NCI-H69 (cell line): Measurements from ENCODE around the gene ARL6.
"Not testable (repeated sequence)": the region's sequence is repeated elsewhere in the genome, so short reads cannot be mapped to it uniquely, and the experiment has no call there.

Experiments used
- DNase-seq: peaks from one replicate; lab custom pipeline; 2025; lab: John Stamatoyannopoulos, UW

Gene ARL6

GRCh38 chr3:97821287-97821773, 56.8 kb downstream of the ARL6 start:
- peak; percentile 86 for DNase-seq

- DNase-seq = peak; percentile 92
Measured at GRCh38 chr3:97821774-97822358, 57.3 kb downstream of the ARL6 start, which contains the start of gene CRYBG3. Gene CRYBG3, plus strand, starts transcription at chr3:97822011. Its CDS starts 196 bp downstream, at chr3:97822207.

- DNase-seq = peak; percentile 65
Measured at GRCh38 chr3:97822359-97822775, 57.8 kb downstream of the ARL6 start.

GRCh38 chr3:97823046-97824004, 58.8 kb downstream of the ARL6 start:
- peak; percentile 44 for DNase-seq

- no peak for DNase-seq
Measured at GRCh38 chr3:97825101-97825500, 60.5 kb downstream of the ARL6 start.

- DNase-seq = no peak
Measured at GRCh38 chr3:97827741-97828471, 63.3 kb downstream of the ARL6 start.

- peak; percentile 8 for DNase-seq
Measured at GRCh38 chr3:97829198-97829597, 64.6 kb downstream of the ARL6 start.

- DNase-seq = no peak
Measured at GRCh38 chr3:97830638-97831037, 66.1 kb downstream of the ARL6 start.

GRCh38 chr3:97831140-97831539, 66.6 kb downstream of the ARL6 start:
- no peak for DNase-seq

- DNase-seq = not testable (repeated sequence)
Measured at GRCh38 chr3:97833184-97833583, 68.6 kb downstream of the ARL6 start.

GRCh38 chr3:97835761-97836160, 71.2 kb downstream of the ARL6 start:
- DNase-seq = no peak

- DNase-seq = peak; percentile 8
Measured at GRCh38 chr3:97838393-97838792, 73.8 kb downstream of the ARL6 start.

GRCh38 chr3:97839944-97840343, 75.4 kb downstream of the ARL6 start:
- no peak for DNase-seq

GRCh38 chr3:97841304-97841703, 76.7 kb downstream of the ARL6 start:
- no peak for DNase-seq

GRCh38 chr3:97841956-97842355, 77.4 kb downstream of the ARL6 start:
- DNase-seq = no peak

GRCh38 chr3:97848779-97849178, 84.2 kb downstream of the ARL6 start:
- DNase-seq = no peak
